ENCODE results near the gene HOXA6.

GRCh38 chr7:27111751-27112277, 35.8 kb downstream of the HOXA6 start:
- no peak for TF ChIP-seq ZNF354B (CRISPR knock-in tag; IDR thresholded peaks at IDR 0.05)
- no peak for TF ChIP-seq ZNF24 (IDR thresholded peaks at IDR 0.05)
- TF ChIP-seq SPI1 (IDR thresholded peaks at IDR 0.05; ENCODE audit: borderline replicate concordance, low read depth, low read length), result no peak
- TF ChIP-seq, protein P1, sequence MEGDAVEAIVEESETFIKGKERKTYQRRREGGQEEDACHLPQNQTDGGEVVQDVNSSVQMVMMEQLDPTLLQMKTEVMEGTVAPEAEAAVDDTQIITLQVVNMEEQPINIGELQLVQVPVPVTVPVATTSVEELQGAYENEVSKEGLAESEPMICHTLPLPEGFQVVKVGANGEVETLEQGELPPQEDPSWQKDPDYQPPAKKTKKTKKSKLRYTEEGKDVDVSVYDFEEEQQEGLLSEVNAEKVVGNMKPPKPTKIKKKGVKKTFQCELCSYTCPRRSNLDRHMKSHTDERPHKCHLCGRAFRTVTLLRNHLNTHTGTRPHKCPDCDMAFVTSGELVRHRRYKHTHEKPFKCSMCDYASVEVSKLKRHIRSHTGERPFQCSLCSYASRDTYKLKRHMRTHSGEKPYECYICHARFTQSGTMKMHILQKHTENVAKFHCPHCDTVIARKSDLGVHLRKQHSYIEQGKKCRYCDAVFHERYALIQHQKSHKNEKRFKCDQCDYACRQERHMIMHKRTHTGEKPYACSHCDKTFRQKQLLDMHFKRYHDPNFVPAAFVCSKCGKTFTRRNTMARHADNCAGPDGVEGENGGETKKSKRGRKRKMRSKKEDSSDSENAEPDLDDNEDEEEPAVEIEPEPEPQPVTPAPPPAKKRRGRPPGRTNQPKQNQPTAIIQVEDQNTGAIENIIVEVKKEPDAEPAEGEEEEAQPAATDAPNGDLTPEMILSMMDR (IDR thresholded peaks at IDR 0.05 in 2 of 3, conservative IDR thresholded peaks at IDR 0.05 in 1 of 3; ENCODE audit: insufficient read depth in 2 of 3, low read depth in 1 of 3, low read length in 3 of 3), result no peak
- no peak for TF ChIP-seq CHD4 (IDR thresholded peaks at IDR 0.05; ENCODE audit: insufficient read depth, insufficient replicate concordance, low read depth, low read length, poor library complexity, severe bottlenecking)
- no peak for TF ChIP-seq L3MBTL2 (IDR thresholded peaks at IDR 0.05)
- no peak for TF ChIP-seq HMG20B (CRISPR knock-in tag; IDR thresholded peaks at IDR 0.05)
- no peak for TF ChIP-seq RFX5 (IDR thresholded peaks at IDR 0.05; ENCODE audit: low read depth, low read length)
- TF ChIP-seq TRIM24 (IDR thresholded peaks at IDR 0.05), result no peak
- no peak for TF ChIP-seq POLR2A (conservative IDR thresholded peaks at IDR 0.05)
